ENCODE results near the gene SIAE.

GRCh38 chr11:124639186-124639585 is 34.4 kb downstream of the SIAE start:
- no peak for TF ChIP-seq CTCF (IDR thresholded peaks at IDR 0.05)
- TF ChIP-seq MXI1 (IDR thresholded peaks at IDR 0.05; ENCODE audit: low read depth, low read length): no peak
- TF ChIP-seq, protein P1, sequence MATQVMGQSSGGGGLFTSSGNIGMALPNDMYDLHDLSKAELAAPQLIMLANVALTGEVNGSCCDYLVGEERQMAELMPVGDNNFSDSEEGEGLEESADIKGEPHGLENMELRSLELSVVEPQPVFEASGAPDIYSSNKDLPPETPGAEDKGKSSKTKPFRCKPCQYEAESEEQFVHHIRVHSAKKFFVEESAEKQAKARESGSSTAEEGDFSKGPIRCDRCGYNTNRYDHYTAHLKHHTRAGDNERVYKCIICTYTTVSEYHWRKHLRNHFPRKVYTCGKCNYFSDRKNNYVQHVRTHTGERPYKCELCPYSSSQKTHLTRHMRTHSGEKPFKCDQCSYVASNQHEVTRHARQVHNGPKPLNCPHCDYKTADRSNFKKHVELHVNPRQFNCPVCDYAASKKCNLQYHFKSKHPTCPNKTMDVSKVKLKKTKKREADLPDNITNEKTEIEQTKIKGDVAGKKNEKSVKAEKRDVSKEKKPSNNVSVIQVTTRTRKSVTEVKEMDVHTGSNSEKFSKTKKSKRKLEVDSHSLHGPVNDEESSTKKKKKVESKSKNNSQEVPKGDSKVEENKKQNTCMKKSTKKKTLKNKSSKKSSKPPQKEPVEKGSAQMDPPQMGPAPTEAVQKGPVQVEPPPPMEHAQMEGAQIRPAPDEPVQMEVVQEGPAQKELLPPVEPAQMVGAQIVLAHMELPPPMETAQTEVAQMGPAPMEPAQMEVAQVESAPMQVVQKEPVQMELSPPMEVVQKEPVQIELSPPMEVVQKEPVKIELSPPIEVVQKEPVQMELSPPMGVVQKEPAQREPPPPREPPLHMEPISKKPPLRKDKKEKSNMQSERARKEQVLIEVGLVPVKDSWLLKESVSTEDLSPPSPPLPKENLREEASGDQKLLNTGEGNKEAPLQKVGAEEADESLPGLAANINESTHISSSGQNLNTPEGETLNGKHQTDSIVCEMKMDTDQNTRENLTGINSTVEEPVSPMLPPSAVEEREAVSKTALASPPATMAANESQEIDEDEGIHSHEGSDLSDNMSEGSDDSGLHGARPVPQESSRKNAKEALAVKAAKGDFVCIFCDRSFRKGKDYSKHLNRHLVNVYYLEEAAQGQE (IDR thresholded peaks at IDR 0.05; ENCODE audit: low read depth, low read length): no peak
- no peak for TF ChIP-seq MAX (IDR thresholded peaks at IDR 0.05; ENCODE audit: low read depth)
- no peak for TF ChIP-seq GATA2 (CRISPR knock-in tag; IDR thresholded peaks at IDR 0.05)
- no peak for TF ChIP-seq USF2 (IDR thresholded peaks at IDR 0.05; ENCODE audit: borderline replicate concordance, low read depth, low read length)
- TF ChIP-seq NRF1 (IDR thresholded peaks at IDR 0.05; ENCODE audit: low read depth, low read length): no peak
- TF ChIP-seq SIN3A (IDR thresholded peaks at IDR 0.05; ENCODE audit: borderline replicate concordance, low read depth, low read length): no peak
- no peak for TF ChIP-seq FOXM1 (IDR thresholded peaks at IDR 0.05; ENCODE audit: low read depth)
- no peak for TF ChIP-seq PBX3 (IDR thresholded peaks at IDR 0.05)
- TF ChIP-seq YY1 (IDR thresholded peaks at IDR 0.05; ENCODE audit: low read depth): no peak
- TF ChIP-seq RCOR1 (IDR thresholded peaks at IDR 0.05; ENCODE audit: low read length): no peak
- TF ChIP-seq TAF1 (IDR thresholded peaks at IDR 0.05; ENCODE audit: borderline replicate concordance, low read depth, low read length): no peak

Measured in SK-N-SH (cell line).